ENCODE data around the gene OR10C1.

OR10C1 gene

GRCh38 chr6:29478740-29479139, 39.6 kb downstream of the OR10C1 start:
- no peak for DNase-seq

GRCh38 chr6:29479560-29479959, 40.5 kb downstream of the OR10C1 start:
- DNase-seq = no peak

- DNase-seq = no peak
Measured at GRCh38 chr6:29483186-29483585, 44.1 kb downstream of the OR10C1 start.

- DNase-seq = no peak
Measured at GRCh38 chr6:29483735-29484134, 44.6 kb downstream of the OR10C1 start.

GRCh38 chr6:29486577-29486976, 47.5 kb downstream of the OR10C1 start:
- no peak for DNase-seq

GRCh38 chr6:29487131-29487530, 48.0 kb downstream of the OR10C1 start:
- no peak for DNase-seq

GRCh38 chr6:29487660-29488059, 48.6 kb downstream of the OR10C1 start, which contains the start of gene MAS1L:
Gene MAS1L, minus strand, starts transcription at chr6:29487956. Its CDS starts 54 bp downstream, at chr6:29487902.
- DNase-seq = no peak

GRCh38 chr6:29488874-29489273, 49.8 kb downstream of the OR10C1 start:
- no peak for DNase-seq

- DNase-seq = peak; percentile 4
Measured at GRCh38 chr6:29489286-29489685, 50.2 kb downstream of the OR10C1 start.

- no peak for DNase-seq
Measured at GRCh38 chr6:29490055-29490454, 50.9 kb downstream of the OR10C1 start.

GRCh38 chr6:29490552-29490951, 51.4 kb downstream of the OR10C1 start:
- no peak for DNase-seq
